Endometrial microvascular endothelial cells (primary cell): Measurements from ENCODE around the gene SPIC. TPM values are rescaled to one million over a fixed set of nuclear protein-coding genes. Genes with fewer than 3 reads are reported as not detected.

Experiments used
- in situ Hi-C: cut with HindIII; loops from 2 replicates; pipeline ENCODE4 v1.10.0; 2017; ENCODE audit warnings: low sequenced_read_pairs, low pct_unique_long_range_greater_than_20kb; ENCODE audit errors: inconsistent ontology term
- total RNA-seq: library from RNA; depleted of rRNA; stranded (reverse); fragments of >200 nt; gene quantifications from one replicate; pipeline ENCODE4 v1.2.3, GENCODE V29; 2015; ENCODE audit errors: inconsistent ontology term

Gene SPIC
- total RNA-seq, 1 donor from 2014 or later: not detected

- in situ Hi-C loops: no loop called here
These were observed 26.4 kb downstream of the SPIC start for GRCh38 chr12:101501410-101501995.

GRCh38 chr12:101521136-101521535 lies 46.0 kb downstream of the SPIC start:
- in situ Hi-C loops: no loop called here

- in situ Hi-C loops: no loop called here
These were observed 52.5 kb downstream of the SPIC start for GRCh38 chr12:101527682-101528081.

DNA sequence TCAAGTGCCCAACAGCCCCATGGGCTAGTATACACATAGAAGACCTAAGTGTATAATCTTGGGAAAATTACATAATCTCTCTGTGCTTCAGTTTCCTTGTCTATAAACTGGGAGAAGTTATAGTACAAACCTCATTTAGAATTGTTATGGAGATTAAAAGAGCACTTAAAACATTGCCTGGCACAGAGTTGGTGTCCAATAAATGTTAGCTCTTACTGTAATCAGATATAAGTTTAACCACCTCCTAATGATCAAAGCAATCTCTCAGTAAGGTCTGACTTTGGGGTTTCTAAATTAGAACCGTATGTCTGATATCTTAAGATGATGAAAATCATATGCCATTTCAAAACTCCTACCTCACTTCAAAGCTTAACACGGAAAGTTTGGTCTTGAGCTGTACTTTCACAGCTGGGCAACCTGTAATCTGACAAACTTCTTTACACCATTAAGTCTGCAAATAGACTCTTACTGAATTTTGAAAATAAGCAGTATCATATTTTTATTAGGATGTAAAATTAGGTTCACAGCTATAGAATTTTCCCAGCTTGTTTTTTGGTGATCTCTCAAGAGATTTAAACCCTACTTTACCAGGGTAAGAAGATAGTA lies 61.0 kb downstream of the SPIC start:
- in situ Hi-C loops: no loop called here

Other genes starting within 250 kb of the SPIC start
- gene UTP20, start 195.2 kb upstream of the SPIC start, total RNA-seq: 26.2 TPM
- gene ARL1, start 67.6 kb upstream of the SPIC start, total RNA-seq: 45.7 TPM
- not detected for gene MYBPC1, start 119.6 kb downstream of the SPIC start, total RNA-seq
- gene CHPT1, start 222.3 kb downstream of the SPIC start, total RNA-seq: 32.0 TPM